Activated CD4-positive, alpha-beta memory T cell treated with anti-CD3 and anti-CD28 coated beads for 36 hours (primary cell): ENCODE data around the gene TRPV2. TPM values are rescaled to one million over a fixed set of nuclear protein-coding genes. Genes with fewer than 3 reads are reported as not detected.

Experiments used
- CTCF ChIA-PET: fragments of 350-600 bp; sonication (Branson Sonifier 250); formaldehyde crosslinking; loops from one replicate; lab custom pipeline; 2021; ENCODE audit warnings: antibody characterized with exemption, inconsistent platforms; lab: Charles Lee
- POLR2A ChIA-PET: fragments of 350-600 bp; sonication (Branson Sonifier 250); formaldehyde crosslinking; loops from one replicate; lab custom pipeline; 2021; ENCODE audit warnings: antibody characterized with exemption; lab: Charles Lee
- DNase-seq: peaks from one replicate; pipeline ENCODE4 v3.0.0-alpha.2; 2020
- H3K27ac Mint-ChIP-seq: one replicate; pipeline ENCODE4 v1.8.0; 2021; ENCODE audit warnings: mixed read lengths
- H3K27me3 Mint-ChIP-seq: one replicate; pipeline ENCODE4 v1.8.0; 2021; ENCODE audit warnings: mixed read lengths
- H3K36me3 Mint-ChIP-seq: one replicate; pipeline ENCODE4 v1.8.0; 2021; ENCODE audit warnings: mixed read lengths
- H3K4me1 Mint-ChIP-seq: one replicate; pipeline ENCODE4 v1.8.0; 2021; ENCODE audit warnings: low read depth, mixed read lengths
- H3K4me3 Mint-ChIP-seq: one replicate; pipeline ENCODE4 v1.8.0; 2021; ENCODE audit warnings: mild to moderate bottlenecking, mixed read lengths
- H3K9me3 Mint-ChIP-seq: one replicate; pipeline ENCODE4 v1.8.0; 2021; ENCODE audit warnings: mixed read lengths
- intact Hi-C: fragments of 100-400 bp; cut with micrococcal nuclease; formaldehyde crosslinking; loops from one replicate; pipeline ENCODE4 v1.15.1; 2023
- total RNA-seq, 2 experiments: library from RNA; stranded (reverse); gene quantifications; one replicate each; pipeline ENCODE4 v1.2.3, GENCODE V29; 2021

The TRPV2 gene
- total RNA-seq, 2 experiments from 2014 or later = 46.0 to 50.6 TPM

GRCh38 chr17:16480995-16481394 is 65.6 kb downstream of the TRPV2 start:
- Mint-ChIP-seq H3K27ac (no peak overlapping the region), H3K9me3 (no peaks in the 10 kb centered on the region), H3K27me3 (no peaks in the 10 kb centered on the region), H3K36me3 (no peaks in the 10 kb centered on the region), H3K4me1 (no peaks in the 10 kb centered on the region), H3K4me3 (no peak overlapping the region)
- intact Hi-C loops = no loop called here
- ChIA-PET CTCF (no interaction called here), POLR2A (no interaction called here)
- DNase-seq = no peak

DNA sequence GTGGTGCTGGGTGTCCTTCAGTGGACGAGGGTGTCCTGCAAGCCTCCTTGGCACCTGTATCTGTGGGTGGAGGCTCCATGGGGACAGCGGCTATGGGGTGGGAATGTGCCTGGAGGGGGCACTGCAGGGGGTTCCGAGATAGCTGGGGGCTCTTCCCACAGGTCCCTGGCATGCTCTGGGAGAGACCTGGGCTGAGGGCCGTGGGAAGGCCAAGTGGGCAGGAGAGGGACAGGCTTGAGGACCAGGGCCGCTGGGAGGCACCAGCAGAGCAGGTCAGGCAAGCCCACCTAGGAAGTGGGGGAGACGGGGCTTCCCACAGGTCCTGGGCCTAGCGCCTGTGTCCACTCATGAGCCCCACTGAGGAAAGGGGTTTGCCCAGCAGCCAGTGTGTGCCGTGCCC is 66.9 kb downstream of the TRPV2 start:
- DNase-seq = no peak
- no peaks in the 10 kb centered on the region for H3K4me1 Mint-ChIP-seq
- H3K9me3 Mint-ChIP-seq = no peaks in the 10 kb centered on the region
- no peak overlapping the region for H3K4me3 Mint-ChIP-seq
- POLR2A ChIA-PET = no interaction called here
- intact Hi-C loops = no loop called here
- no peak overlapping the region for H3K27ac Mint-ChIP-seq
- CTCF ChIA-PET = no interaction called here
- H3K27me3 Mint-ChIP-seq = no peaks in the 10 kb centered on the region
- no peaks in the 10 kb centered on the region for H3K36me3 Mint-ChIP-seq

GRCh38 chr17:16483021-16483645 is 67.8 kb downstream of the TRPV2 start:
- Mint-ChIP-seq H3K36me3 (no peaks in the 10 kb centered on the region), H3K9me3 (no peaks in the 10 kb centered on the region), H3K27ac (no peak overlapping the region), H3K4me3 (no peak overlapping the region), H3K27me3 (no peaks in the 10 kb centered on the region), H3K4me1 (no peaks in the 10 kb centered on the region)
- POLR2A ChIA-PET = no interaction called here
- DNase-seq = no peak
- CTCF ChIA-PET = interaction anchor here (0.7 kb wide), 1 partner anchor 38 kb away, joined by 5 read pairs; no protein-coding TSS in a partner anchor
- intact Hi-C loops = no loop called here

DNA sequence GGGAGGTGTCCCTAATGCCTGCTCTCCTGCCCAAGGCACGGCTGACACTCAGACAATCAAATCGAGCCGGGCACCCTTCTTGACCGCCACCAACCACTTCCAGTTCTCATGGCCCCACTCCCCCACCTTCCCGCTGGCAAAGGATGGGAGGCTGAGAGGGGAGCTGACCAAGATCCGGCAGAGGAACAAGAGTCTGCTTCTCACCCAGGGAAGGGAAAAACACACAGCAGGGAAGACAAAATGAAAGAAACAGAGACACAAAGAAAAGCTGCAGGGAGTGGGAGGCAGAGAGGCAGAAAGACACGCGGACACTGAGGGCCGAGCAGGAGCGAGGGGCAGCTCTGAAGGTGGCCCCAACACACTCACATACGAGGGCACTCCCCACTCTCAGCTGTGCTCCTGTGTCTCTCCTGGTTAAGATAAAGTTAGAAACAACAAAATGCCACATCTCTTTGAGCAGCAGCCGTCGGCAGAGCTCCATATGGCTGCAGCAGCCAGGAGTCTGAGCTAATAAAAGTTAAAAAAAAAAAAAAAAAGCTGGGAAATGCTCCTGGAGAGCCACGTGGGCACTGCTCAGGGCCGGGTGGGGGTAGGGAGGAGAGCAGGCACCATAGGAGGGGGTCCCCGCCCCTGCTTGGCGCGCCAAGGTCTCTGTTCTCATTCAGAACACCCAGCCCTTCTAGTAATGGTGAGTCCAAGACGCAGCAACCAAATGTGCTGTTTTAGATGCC is 69.2 kb downstream of the TRPV2 start:
- POLR2A ChIA-PET = no interaction called here
- Mint-ChIP-seq H3K4me3 (no peak overlapping the region), H3K9me3 (no peaks in the 10 kb centered on the region), H3K36me3 (no peaks in the 10 kb centered on the region), H3K27me3 (no peaks in the 10 kb centered on the region), H3K4me1 (no peaks in the 10 kb centered on the region), H3K27ac (no peak overlapping the region)
- intact Hi-C loops = no loop called here
- DNase-seq = no peak
- CTCF ChIA-PET = no interaction called here

Other genes with a start within 250 kb of the TRPV2 start
- gene NCOR1, start 200.0 kb upstream of the TRPV2 start, total RNA-seq = 100 to 1,000 TPM; 104 to 112 TPM
- 10 to 100 TPM; 31.6 to 33.7 TPM for gene PIGL, start 198.4 kb upstream of the TRPV2 start, total RNA-seq
- gene CENPV, start 62.1 kb upstream of the TRPV2 start, total RNA-seq = 10 to 100 TPM; 43.0 to 44.2 TPM
- 1,000 to 10,000 TPM; 1,695 to 1,771 TPM for gene UBB, start 34.5 kb upstream of the TRPV2 start, total RNA-seq
- gene LRRC75A, start 76.6 kb downstream of the TRPV2 start, total RNA-seq = 1 to 10 TPM; 1.2 to 1.4 TPM
- gene ZNF287, start 153.6 kb downstream of the TRPV2 start, total RNA-seq = 10 to 100 TPM; 11.1 to 11.5 TPM
- 1 to 10 TPM; 3.9 to 5.0 TPM for gene ZNF624, start 238.3 kb downstream of the TRPV2 start, total RNA-seq